Endodermal cell (in vitro differentiated cells): ENCODE results near the gene VAC14. TPM values are rescaled to one million over a fixed set of nuclear protein-coding genes. Genes with fewer than 3 reads are reported as not detected.

Source experiments
- DNase-seq: peaks from one replicate; pipeline ENCODE4 v3.0.0-alpha.2; 2017
- H3K27ac ChIP-seq: 2 replicates; pipeline ENCODE4 v1.5.1; 2013; ENCODE audit warnings: mild to moderate bottlenecking, low read depth, low read length, moderate library complexity
- H3K27me3 ChIP-seq: 2 replicates; pipeline ENCODE4 v1.6.1; 2013; ENCODE audit warnings: mild to moderate bottlenecking, low read length, moderate library complexity; ENCODE audit not compliant: insufficient read depth, control insufficient read depth, poor library complexity, severe bottlenecking
- H3K36me3 ChIP-seq: 2 replicates; pipeline ENCODE4 v1.7.0; 2013; ENCODE audit warnings: mild to moderate bottlenecking, low read length, moderate library complexity; ENCODE audit not compliant: control insufficient read depth, insufficient read depth
- H3K4me1 ChIP-seq: one replicate; pipeline ENCODE4 v1.7.0; 2013; ENCODE audit warnings: low read length; ENCODE audit not compliant: control insufficient read depth, insufficient read depth
- H3K4me3 ChIP-seq: 2 replicates; pipeline ENCODE4 v1.5.1; 2013; ENCODE audit warnings: mild to moderate bottlenecking, low read length, moderate library complexity
- H3K9ac ChIP-seq: 2 replicates; pipeline ENCODE4 v1.6.1; 2013; ENCODE audit warnings: mild to moderate bottlenecking, low read length, moderate library complexity; ENCODE audit not compliant: poor library complexity, severe bottlenecking; ENCODE audit errors: extremely low read depth
- H3K9me3 ChIP-seq: 2 replicates; pipeline ENCODE4 v1.6.1; 2013; ENCODE audit warnings: mild to moderate bottlenecking, low read length, moderate library complexity; ENCODE audit not compliant: control insufficient read depth
- H3K27ac Mint-ChIP-seq: 2 replicates; pipeline ENCODE4 v1.8.0; 2020; ENCODE audit warnings: mixed read lengths
- H3K27me3 Mint-ChIP-seq: 2 replicates; pipeline ENCODE4 v1.8.0; 2021; ENCODE audit warnings: mild to moderate bottlenecking, mixed read lengths; ENCODE audit not compliant: insufficient read depth
- H3K36me3 Mint-ChIP-seq: 2 replicates; pipeline ENCODE4 v1.8.0; 2020; ENCODE audit warnings: low read depth, mixed read lengths
- H3K4me1 Mint-ChIP-seq: 2 replicates; pipeline ENCODE4 v1.8.0; 2020; ENCODE audit warnings: mixed read lengths
- H3K4me3 Mint-ChIP-seq: 2 replicates; pipeline ENCODE4 v1.8.0; 2020; ENCODE audit warnings: mild to moderate bottlenecking, moderate library complexity, mixed read lengths
- H3K9me3 Mint-ChIP-seq: 2 replicates; pipeline ENCODE4 v1.8.0; 2020; ENCODE audit warnings: mild to moderate bottlenecking, mixed read lengths
- CTCF ChIP-seq: fragments of 200-600 bp; sonication (generic); conservative IDR thresholded peaks from 2 replicates; pipeline ENCODE4 v1.5.0; 2021; ENCODE audit warnings: antibody characterized with exemption, mild to moderate bottlenecking
- WGBS, 2 experiments: methylation state at CpG; one replicate each; pipeline versions ENCODE4 v1.1.5 to v1.1.7; 2013; ENCODE audit warnings: missing lambda C conversion rate in 2 of 2, mixed read lengths in 1 of 2; ENCODE audit not compliant: insufficient coverage in 1 of 2, insufficient read length in 1 of 2; 5-methylcytosine and 5-hydroxymethylcytosine counted together
- total RNA-seq, 2 donors: library from RNA; stranded (reverse); fragmentation: NEBNext Ultra II Directional in 1 of 2; extraction: Animal tissue kit (Norgen Biotek cat#: 25700) in 1 of 2; gene quantifications; 2 replicates in 1 of 2; 3 replicates in 1 of 2; pipeline ENCODE4 v1.2.1, GENCODE V29; 2021

VAC14 gene
- total RNA-seq, 2 donors from 2014 or later: 47.5 to 48.7 TPM

DNA sequence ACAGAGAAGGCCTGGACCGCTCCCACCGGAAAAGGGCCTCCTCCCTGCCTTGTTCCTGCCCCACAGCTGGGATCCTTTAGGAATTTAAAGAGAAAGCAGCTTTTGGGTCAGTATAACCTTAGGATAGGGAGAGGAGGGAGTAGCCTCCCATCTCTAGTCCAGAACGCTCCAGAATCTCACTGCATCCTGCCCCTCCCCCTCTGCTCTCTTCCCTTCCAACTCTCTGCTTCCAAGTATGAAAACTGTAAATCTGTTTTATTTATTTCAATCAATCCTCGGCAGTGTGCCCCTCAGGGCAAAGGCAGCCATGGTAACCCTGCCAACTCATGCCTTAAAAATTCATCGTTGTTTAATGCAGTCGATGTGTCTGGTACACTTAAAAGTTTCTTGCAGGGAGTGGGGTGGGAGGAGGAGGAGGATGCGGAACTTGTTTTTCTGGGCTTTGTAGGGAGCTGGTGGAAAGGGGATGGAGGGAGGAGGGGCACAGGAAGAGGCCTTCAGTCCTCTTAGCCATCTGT lies 94.0 kb downstream of the VAC14 start:
- Histone ChIP-seq H3K27me3 (no peaks in the 10 kb centered on the region), H3K4me1 (no peaks in the 10 kb centered on the region), H3K4me3 (no peak overlapping the region), H3K36me3 (no peaks in the 10 kb centered on the region), H3K27ac (no peak overlapping the region), H3K9ac (no peak overlapping the region), H3K9me3 (no peaks in the 10 kb centered on the region)
- H3K27me3 Mint-ChIP-seq: no peaks in the 10 kb centered on the region
- DNase-seq: no peak
- TF ChIP-seq CTCF: no peak
- H3K27ac Mint-ChIP-seq: no peak overlapping the region
- peaks cover 11% of the 10 kb centered on the region for H3K4me1 Mint-ChIP-seq
- peaks cover 3% of the 10 kb centered on the region for H3K36me3 Mint-ChIP-seq
- no peak overlapping the region for H3K4me3 Mint-ChIP-seq
- no peaks in the 10 kb centered on the region for H3K9me3 Mint-ChIP-seq
- WGBS, 2 experiments: 96% methylated on average over 4 to 7 of the region's 7 CpGs

GRCh38 chr16:70705056-70705455 lies 95.9 kb downstream of the VAC14 start:
- Histone ChIP-seq H3K27me3 (no peaks in the 10 kb centered on the region), H3K4me3 (no peak overlapping the region), H3K9me3 (no peaks in the 10 kb centered on the region), H3K4me1 (no peaks in the 10 kb centered on the region), H3K9ac (no peak overlapping the region), H3K27ac (no peak overlapping the region), H3K36me3 (no peaks in the 10 kb centered on the region)
- no peaks in the 10 kb centered on the region for H3K9me3 Mint-ChIP-seq
- peaks cover 11% of the 10 kb centered on the region for H3K4me1 Mint-ChIP-seq
- H3K4me3 Mint-ChIP-seq: no peak overlapping the region
- TF ChIP-seq CTCF: no peak
- DNase-seq: no peak
- peaks cover 3% of the 10 kb centered on the region for H3K36me3 Mint-ChIP-seq
- no peak overlapping the region for H3K27ac Mint-ChIP-seq
- H3K27me3 Mint-ChIP-seq: no peaks in the 10 kb centered on the region
- WGBS, 2 experiments: 96% methylated on average over 8 of the region's 8 CpGs; no CpG with 5 or more reads in 1 of the 2 experiments

- Histone ChIP-seq H3K27ac (no peak overlapping the region), H3K27me3 (no peaks in the 10 kb centered on the region), H3K9ac (no peak overlapping the region), H3K36me3 (no peaks in the 10 kb centered on the region), H3K4me3 (no peak overlapping the region), H3K9me3 (no peaks in the 10 kb centered on the region), H3K4me1 (no peaks in the 10 kb centered on the region)
- WGBS, 2 experiments: 91 to 97% methylated on average over 4 to 11 of the region's 11 CpGs
- Mint-ChIP-seq H3K27ac (peak overlapping the region; percentile 17), H3K4me1 (peaks cover 11% of the 10 kb centered on the region), H3K9me3 (no peaks in the 10 kb centered on the region), H3K4me3 (no peak overlapping the region), H3K27me3 (no peaks in the 10 kb centered on the region), H3K36me3 (peaks cover 3% of the 10 kb centered on the region)
- no peak for TF ChIP-seq CTCF
- no peak for DNase-seq
These were observed 96.4 kb downstream of the VAC14 start for GRCh38 chr16:70704586-70704985.
